Ammon's horn (tissue), 1 donor: ENCODE measurements around the gene TENT5C.

Experiments used
- DNase-seq: peaks from one replicate; pipeline ENCODE4 v3.0.0-alpha.2; 2016; ENCODE audit warnings: low spot score

TENT5C gene

DNA sequence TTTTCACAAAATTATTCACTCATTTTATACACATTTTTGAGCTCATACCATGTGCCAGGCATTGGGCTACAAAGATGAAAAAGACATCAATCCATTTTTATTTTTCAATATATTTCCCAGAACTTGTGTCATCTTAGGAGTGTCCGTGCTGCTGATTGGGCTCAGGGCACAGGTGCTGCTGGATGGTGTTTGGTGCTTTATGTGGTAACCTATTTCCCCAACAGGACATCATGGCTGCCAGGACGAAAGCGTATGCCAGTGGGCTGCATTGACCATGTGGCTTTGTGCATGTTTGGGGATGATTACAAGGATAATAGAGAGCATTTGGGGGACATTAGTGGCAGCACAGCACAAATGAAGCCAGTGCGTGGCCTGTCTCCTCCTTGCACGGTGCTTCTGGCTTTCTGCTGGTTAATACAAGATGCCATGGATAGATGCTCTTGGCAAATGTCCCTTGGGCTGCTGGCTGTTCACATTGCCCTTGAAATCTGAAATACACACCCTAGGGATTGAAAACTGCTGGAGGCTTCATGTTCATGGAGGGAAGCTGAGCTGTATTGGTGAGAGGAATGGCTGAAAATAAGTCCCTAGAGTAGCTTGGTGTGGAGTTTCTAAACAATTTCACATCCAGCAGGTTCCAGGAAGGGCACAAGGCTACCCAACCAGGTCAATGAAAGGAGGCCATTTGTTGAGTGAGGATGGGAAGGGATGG, 52.3 kb downstream of the TENT5C start:
- no peak for DNase-seq

- DNase-seq, result no peak
Observed at GRCh38 chr1:117658676-117659075, 52.8 kb downstream of the TENT5C start.

GRCh38 chr1:117659550-117660270, 53.9 kb downstream of the TENT5C start:
- DNase-seq, result no peak

- no peak for DNase-seq
Observed at GRCh38 chr1:117660271-117660965, 54.6 kb downstream of the TENT5C start.

DNA sequence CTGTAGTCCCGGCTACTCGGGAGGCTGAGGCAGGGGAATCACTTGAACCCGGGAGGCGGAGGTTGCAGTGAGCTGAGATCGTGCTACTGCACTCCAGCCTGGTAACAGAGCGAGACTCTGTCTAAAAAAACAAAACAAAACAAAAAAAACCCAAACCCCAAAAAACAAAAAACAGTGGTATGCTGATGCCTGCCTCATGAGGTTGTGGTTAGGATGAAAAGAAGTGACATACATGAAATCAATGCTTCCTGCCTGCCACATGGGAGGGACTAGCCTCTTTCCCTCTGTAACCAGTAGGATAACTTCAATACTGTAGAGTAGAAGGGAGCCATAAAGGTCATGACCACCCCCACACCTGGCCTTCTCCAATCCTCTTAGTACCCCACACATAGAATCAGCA, 55.2 kb downstream of the TENT5C start:
- no peak for DNase-seq

DNA sequence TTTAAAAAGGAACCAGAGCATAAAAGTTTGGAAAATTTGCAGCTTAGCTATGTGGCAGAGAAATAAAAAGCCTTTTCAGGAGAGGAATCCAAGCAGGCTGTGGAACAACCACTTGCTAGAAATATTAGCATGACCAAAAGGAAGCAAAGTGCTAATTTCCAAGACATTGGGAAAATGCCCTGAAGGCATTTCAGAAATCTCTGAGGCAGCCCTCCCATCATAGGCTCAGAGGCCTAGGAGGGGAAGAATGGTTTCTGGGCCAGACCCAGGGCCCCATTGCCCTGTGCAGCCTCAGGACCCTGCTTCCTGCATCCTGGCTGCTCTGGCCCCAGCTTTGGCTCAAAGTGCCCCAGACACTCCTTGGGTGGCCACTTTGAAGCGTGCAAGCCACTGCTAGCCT, 56.8 kb downstream of the TENT5C start:
- DNase-seq, result no peak

DNA sequence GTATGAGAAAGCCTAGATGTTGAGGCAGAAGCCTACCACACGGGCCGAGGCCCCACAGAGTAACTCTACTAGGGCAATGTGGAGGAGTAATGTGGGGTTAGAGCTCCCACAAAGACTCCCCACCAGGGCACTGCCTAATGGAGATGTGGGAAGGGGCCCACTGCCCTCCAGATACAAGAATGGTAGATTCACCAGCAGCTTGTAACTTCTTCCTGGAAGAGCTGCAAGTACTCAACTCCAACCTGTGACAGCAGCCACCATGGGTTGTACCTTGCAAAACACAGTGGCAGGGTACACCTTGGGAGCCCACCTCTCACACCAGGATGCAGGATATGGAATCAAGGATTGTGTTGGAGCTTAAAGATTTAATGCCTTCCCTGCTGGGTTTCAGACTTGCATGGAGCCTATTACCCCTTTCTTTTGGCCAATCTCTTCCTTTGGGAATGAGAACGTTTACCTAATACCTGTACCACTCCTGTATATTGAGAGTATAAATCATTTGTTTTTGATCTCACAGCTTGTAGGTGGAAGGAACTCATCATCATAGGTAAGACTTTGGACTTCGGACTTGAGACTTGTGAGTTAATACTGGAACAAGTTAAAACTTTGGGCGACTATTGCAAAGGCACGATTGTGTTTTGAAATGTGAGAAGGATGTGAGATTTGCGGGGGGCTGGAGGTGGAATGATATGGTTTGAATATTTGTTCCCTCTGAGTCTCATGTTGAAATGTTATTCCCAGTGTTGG, 57.5 kb downstream of the TENT5C start:
- no peak for DNase-seq

DNA sequence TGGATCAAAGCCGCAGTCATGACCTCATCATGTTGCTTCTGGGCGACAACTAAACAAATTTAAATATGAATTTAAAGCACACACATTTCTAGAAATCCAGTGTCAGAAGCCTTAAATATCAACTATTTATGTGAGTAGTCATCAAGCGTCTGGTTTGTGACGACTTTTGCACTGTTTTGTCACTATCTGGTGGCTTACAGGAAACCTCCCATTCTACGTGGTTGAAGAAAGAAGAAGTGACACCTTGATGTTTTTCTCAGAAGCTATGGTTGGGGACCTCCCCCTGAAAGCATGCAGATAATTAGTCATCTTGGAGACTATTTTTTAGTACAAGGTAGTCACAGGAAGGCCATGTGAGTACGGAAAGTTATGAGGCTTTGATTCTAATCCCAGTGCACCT, 58.5 kb downstream of the TENT5C start:
- no peak for DNase-seq

- no peak for DNase-seq
Observed at GRCh38 chr1:117665556-117666270, 59.9 kb downstream of the TENT5C start.

DNA sequence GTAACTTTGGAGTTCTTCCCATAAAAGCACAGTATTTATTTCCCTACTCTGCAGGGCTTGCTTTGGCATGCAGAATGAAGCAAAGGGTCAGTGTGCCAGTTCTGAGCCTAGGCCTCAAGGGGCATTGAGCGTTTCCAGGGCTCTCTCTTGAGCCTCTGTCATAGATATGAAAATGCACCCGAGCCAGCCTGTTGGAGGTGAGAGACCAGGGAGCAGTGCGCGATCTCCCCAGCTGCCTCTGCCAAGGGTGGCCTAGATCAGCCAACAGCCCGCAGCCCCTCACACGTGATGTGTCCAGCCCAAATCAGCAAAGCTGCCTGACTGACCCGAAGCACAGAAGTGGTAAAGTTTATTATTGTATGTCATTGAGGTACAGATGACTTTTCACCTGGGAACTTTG, 63.7 kb downstream of the TENT5C start:
- no peak for DNase-seq

DNA sequence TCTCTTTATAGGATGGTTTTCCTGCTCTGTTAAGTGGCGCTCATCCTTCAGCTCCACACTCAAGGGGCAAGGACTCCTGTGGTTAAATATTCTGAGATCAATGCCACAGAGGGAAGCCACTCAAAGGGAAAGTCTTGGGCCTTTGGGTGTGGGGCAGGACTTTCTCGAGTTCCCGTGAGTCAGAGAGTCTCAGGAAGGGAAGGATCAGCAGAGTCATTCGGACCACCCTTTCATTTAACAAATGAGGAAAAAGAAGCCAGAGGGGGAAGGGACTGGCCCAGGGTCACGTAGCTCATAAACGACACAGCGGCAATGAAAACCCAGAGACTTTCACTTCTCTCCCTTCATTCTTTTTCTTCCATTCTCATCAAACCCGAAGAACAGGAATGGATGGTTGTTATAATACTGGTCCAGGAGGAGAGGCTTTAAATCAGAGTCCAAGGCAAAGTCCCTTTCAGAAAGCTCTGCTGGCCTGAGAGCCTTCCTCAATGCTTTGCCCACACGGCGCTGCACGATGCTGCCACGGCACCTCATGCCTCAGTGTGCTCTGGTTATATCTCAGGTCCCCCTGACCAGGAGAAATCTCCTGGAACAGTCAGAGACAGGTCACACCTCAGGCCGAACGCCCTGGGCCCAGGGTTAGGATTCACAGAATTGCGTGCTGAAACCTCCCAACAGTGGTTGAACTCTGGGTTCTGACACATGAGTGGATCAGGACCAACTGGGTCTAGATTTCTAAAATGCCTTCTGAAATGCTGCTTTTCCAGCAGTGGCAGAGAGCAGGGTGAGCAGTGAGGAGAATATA, 65.3 kb downstream of the TENT5C start:
- no peak for DNase-seq

GRCh38 chr1:117671781-117672501, 66.1 kb downstream of the TENT5C start:
- DNase-seq, result peak; percentile 72

DNA sequence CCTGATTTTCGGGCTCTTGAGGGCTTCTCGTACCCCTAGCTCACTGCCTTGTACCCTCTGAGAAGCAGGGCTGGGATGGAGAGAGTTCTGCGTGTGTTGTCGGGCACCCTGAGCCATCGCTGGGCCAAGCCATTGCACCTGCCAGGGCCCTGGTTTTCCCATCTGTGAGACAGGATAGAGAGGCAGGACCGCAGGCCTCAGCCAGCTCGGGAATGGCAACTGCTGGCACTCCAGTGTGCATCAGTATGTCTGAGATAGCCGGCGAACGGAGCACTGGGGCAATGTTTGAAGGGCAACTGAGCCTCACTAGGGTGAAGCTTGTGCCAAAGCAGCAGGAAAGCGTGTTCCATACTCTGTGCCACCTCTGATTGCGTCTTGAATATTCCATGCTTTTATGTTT, 66.9 kb downstream of the TENT5C start:
- DNase-seq, result no peak

DNA sequence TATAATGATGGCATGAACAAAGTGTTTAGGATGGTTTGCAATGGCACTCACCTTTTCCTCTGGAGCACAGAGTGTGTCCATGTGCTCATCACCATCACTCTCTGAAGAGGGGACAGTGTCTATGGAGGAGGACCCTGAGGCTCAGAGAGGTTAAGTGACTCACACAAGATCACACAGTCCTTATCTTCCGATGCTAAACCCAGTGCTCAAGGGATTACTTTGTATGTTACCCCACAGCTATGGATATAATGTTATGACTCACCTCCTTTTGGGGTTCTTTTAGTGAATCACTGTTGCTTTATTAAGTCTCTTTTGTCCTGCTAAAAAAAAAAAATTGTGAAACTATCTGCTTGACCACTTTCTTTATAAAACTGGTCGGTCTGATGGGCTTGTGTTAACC, 67.6 kb downstream of the TENT5C start:
- no peak for DNase-seq

GRCh38 chr1:117674521-117675400, 68.9 kb downstream of the TENT5C start:
- DNase-seq, result no peak

DNA sequence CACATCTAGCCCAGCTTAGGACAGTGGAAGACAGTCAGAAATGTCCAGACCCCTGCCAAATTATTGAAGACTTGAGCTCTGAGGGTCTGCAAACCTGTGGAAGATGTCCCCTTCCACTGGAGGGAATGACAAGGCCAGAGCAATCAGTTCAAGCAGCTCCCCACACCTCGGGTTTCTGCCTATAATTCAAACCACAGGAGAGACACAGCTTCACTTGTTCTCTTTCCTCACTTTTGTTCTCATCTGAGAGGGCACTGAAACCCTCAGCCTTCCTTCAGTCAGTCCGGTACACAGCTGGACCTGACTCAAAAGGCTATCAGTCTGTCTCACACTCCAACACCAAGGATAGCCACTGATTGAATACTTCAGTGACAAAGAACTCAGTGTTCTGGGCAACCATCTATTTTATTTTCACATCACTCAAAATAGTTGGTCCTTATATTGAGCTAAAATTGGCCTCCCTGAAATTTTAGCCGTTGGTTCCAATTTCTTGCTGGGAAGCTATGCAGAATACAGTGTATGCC, 70.1 kb downstream of the TENT5C start:
- DNase-seq, result no peak

DNA sequence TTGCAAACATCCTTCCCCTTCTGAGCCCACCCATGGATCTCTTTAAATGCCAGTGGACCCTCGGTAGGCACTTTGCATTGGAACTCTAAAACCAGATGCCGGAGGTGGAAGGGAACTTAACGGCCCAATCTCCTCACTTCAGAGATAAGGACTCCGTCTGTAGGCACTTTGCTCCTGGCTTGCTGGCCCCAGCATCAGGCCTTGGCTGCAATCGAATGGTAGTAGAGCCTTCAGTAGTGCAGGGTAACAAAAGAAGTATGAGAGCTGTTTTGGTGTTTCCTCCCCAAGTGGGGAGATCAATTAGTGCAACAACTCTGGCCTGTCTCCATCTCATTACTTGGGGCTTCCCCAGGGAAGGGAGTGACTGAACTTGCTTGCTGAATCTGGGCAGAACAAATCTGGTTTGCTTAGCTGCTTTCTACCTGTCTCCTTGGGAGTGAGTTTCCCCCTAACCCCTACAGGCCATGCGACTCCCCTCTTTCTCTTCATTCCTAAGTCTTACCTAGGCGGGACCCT, 70.8 kb downstream of the TENT5C start:
- no peak for DNase-seq
